ENCODE measurements around the gene RET. TPM values are rescaled to one million over a fixed set of nuclear protein-coding genes. Genes with fewer than 3 reads are reported as not detected.

The RET gene
- total and polyA plus RNA-seq, 2 of the 8 experiments (the other 6 are each of a cell fraction or from before 2014, with no cell fraction given): 6.7 to 8.4 TPM

DNA sequence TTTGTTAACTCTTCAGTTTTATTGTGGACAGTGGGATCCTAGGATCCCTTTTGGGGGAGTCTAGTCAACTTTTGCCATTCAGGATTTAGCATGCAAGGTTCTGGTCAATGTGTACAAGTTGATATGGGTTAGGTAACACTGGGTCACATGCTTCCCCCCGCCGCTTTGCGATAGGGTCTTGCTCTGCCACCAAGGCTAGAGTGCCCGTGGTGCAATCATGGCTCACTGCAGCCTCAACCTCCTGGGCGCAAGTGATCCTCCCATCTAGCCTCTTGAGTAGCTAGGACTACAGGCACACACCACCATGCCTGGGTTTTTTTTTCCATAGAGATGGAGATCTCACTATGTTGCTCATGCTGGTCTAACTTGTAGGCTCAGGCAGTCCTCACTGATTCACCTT is 58.2 kb downstream of the RET start:
- 97% methylated on average over 5 of the region's 5 CpGs; no CpG with 5 or more reads in 1 of the 2 experiments for WGBS, 2 experiments (ENCODE audit: extremely low coverage in 1 of 2, insufficient coverage in 1 of 2, insufficient read length in 1 of 2, insufficient replicate concordance in 2 of 2, low coverage in 1 of 2, low lambda C conversion rate in 2 of 2, missing lambda C conversion rate in 1 of 2)
- H3K4ac ChIP-seq (replicated peaks; ENCODE audit: insufficient read length, low read depth, low read length): no peak overlapping the region
- no peak overlapping the region for H2AK5ac ChIP-seq (ENCODE audit: low read depth, low read length)
- no peak overlapping the region for H3K14ac ChIP-seq (ENCODE audit: insufficient read length)
- H2BK120ac ChIP-seq (replicated peaks; ENCODE audit: low read depth, low read length): no peak overlapping the region
- H3K36me3 ChIP-seq (ENCODE audit: control insufficient read depth in 2 of 4, insufficient read depth in 4 of 4, low read length in 3 of 4): no peaks in the 10 kb centered on the region
- peaks cover 14% of the 10 kb centered on the region for H3K23me2 ChIP-seq (ENCODE audit: low read depth, low read length)
- H3K4me1 ChIP-seq (replicated peaks in 1 of 4; ENCODE audit: control insufficient read depth in 3 of 4, insufficient read depth in 4 of 4, low read length in 3 of 4): peaks cover 0 to 6% (median 1%) of the 10 kb centered on the region in 4 experiments; a peak in 4 of 7 replicates
- CTCF ChIA-PET (ENCODE audit: partially characterized antibody): interaction anchor here (1.5 kb wide), 2 partner anchors 55 to 67 kb away, joined by 3 to 5 read pairs; no protein-coding TSS in a partner anchor
- DNase-seq (ENCODE audit: low read depth in 1 of 2, low spot score in 2 of 2) (no peak), FAIRE-seq (no peak)
- H3K27me3 ChIP-seq (replicated peaks in 1 of 4; ENCODE audit: control insufficient read depth in 3 of 4, extremely low read depth in 1 of 4, insufficient read depth in 3 of 4, low read length in 3 of 4): peaks cover 0 to 7% (median 1%) of the 10 kb centered on the region in 4 experiments; a peak in 3 of 7 replicates
- H4K8ac ChIP-seq (ENCODE audit: extremely low read depth, insufficient read depth, low read length): no peak overlapping the region
- H2BK20ac ChIP-seq (ENCODE audit: low read length): no peak overlapping the region
- no peak overlapping the region for H2AFZ ChIP-seq (ENCODE audit: low read length)
- H4K20me1 ChIP-seq (replicated peaks in 1 of 2; ENCODE audit: control insufficient read depth in 1 of 2, insufficient read depth in 2 of 2, low read length in 2 of 2): peaks cover 1 to 2% of the 10 kb centered on the region in 2 experiments
- no peak overlapping the region for H3K9ac ChIP-seq (replicated peaks in 1 of 4; ENCODE audit: extremely low read depth in 1 of 4, low read depth in 3 of 4, low read length in 3 of 4)
- H4K5ac ChIP-seq (ENCODE audit: insufficient read length, low read depth, low read length): no peak overlapping the region
- H2BK5ac ChIP-seq (ENCODE audit: low read depth, low read length): no peak overlapping the region
- H3K27ac ChIP-seq (ENCODE audit: low read depth, low read length): no peak overlapping the region
- H2BK12ac ChIP-seq (ENCODE audit: low read depth, low read length): no peak overlapping the region
- H3K9me3 ChIP-seq (ENCODE audit: insufficient read depth in 2 of 2, low read depth in 1 of 2, low read length in 1 of 2): no peaks in the 10 kb centered on the region
- no peak overlapping the region for H3K56ac ChIP-seq (replicated peaks; ENCODE audit: insufficient read length, low read depth, low read length)
- H3K4me3 ChIP-seq (ENCODE audit: extremely low read depth in 1 of 4, insufficient read depth in 2 of 4, low read depth in 3 of 4, low read length in 4 of 4): no peak overlapping the region
- H2BK15ac ChIP-seq (ENCODE audit: low read length): no peak overlapping the region
- 0 out of 4 replicates have a peak, but pooled peaks cover 0 to 4% of the 10 kb centered on the region in 2 experiments for H3K79me2 ChIP-seq (ENCODE audit: control insufficient read depth in 1 of 2, insufficient read depth in 2 of 2, low read length in 2 of 2)
- TF ChIP-seq BACH1 (IDR thresholded peaks at IDR 0.05; ENCODE audit: low read length) (no peak), SP1 (IDR thresholded peaks at IDR 0.05; ENCODE audit: low read depth, low read length) (no peak), CBX8 (IDR thresholded peaks at IDR 0.05; ENCODE audit: borderline replicate concordance, low read depth, low read length) (no peak)
- no peak overlapping the region for H3K23ac ChIP-seq (ENCODE audit: insufficient read length)
- H3K18ac ChIP-seq (ENCODE audit: extremely low read depth, low read length): no peak overlapping the region
- POLR2A ChIA-PET (ENCODE audit: partially characterized antibody): no interaction called here
- H3K4me2 ChIP-seq (ENCODE audit: insufficient read depth in 1 of 2, low read depth in 2 of 2, low read length in 2 of 2): no peak overlapping the region
- no peak overlapping the region for H4K91ac ChIP-seq (replicated peaks; ENCODE audit: insufficient read length, low read length)
- H3K79me1 ChIP-seq (ENCODE audit: low read depth, low read length): no peaks in the 10 kb centered on the region

Data from H1 (cell line).